ENCODE measurements around the gene CLEC20A. TPM values are rescaled to one million over a fixed set of nuclear protein-coding genes. Genes with fewer than 3 reads are reported as not detected.
A peak's percentile ranks its signal among the peaks of the same experiment; 100 is the strongest.

The CLEC20A gene
- total RNA-seq, 1 experiment from 2014 or later = not detected

GRCh38 chr1:178543290-178543607 lies 46.5 kb upstream of the CLEC20A start:
- intact Hi-C loops (cut with micrococcal nuclease) = loop anchor here (1.0 to 5.0 kb wide), 5 partner anchors 109 to 458 kb away; no protein-coding TSS in a partner anchor
- Histone ChIP-seq H3K27ac (ENCODE audit: low read length) (peak overlapping the region; percentile 93), H3K9me3 (ENCODE audit: low read length) (no peaks in the 10 kb centered on the region), H3K36me3 (ENCODE audit: low read depth, low read length) (peaks cover 3% of the 10 kb centered on the region; the same call in 1 of the 2 replicates), H4K20me1 (ENCODE audit: low read length) (no peaks in the 10 kb centered on the region), H3K27me3 (ENCODE audit: low read length) (no peaks in the 10 kb centered on the region), H3K9me2 (replicated peaks; ENCODE audit: low read length) (no peaks in the 10 kb centered on the region), H3K79me2 (ENCODE audit: low read length) (peaks cover 32% of the 10 kb centered on the region), H3K9ac (ENCODE audit: low read length) (peak overlapping the region; percentile 91), H2AFZ (ENCODE audit: low read length) (peak overlapping the region; percentile 95), H3K4me1 (ENCODE audit: insufficient read depth, low read length) (peaks cover 52% of the 10 kb centered on the region), H3K4me3 (ENCODE audit: low read length) (peak overlapping the region; percentile 85), H3F3A (ENCODE audit: low read length, unreplicated experiment) (no peaks in the 10 kb centered on the region), H3K4me2 (ENCODE audit: low read length) (peak overlapping the region; percentile 89)
- ChIA-PET CTCF (no interaction called here), POLR2A (ENCODE audit: unreplicated experiment) (interaction anchor here (0.5 kb wide), 1 partner anchor 1228 kb away, joined by 3 read pairs; no protein-coding TSS in a partner anchor)
- DNase-seq (no peak), ATAC-seq (peak; percentile 18)
- TF ChIP-seq EZH2phosphoT487 (IDR thresholded peaks at IDR 0.05; ENCODE audit: borderline replicate concordance, low read length) = no peak
- TF ChIP-seq, protein P1, sequence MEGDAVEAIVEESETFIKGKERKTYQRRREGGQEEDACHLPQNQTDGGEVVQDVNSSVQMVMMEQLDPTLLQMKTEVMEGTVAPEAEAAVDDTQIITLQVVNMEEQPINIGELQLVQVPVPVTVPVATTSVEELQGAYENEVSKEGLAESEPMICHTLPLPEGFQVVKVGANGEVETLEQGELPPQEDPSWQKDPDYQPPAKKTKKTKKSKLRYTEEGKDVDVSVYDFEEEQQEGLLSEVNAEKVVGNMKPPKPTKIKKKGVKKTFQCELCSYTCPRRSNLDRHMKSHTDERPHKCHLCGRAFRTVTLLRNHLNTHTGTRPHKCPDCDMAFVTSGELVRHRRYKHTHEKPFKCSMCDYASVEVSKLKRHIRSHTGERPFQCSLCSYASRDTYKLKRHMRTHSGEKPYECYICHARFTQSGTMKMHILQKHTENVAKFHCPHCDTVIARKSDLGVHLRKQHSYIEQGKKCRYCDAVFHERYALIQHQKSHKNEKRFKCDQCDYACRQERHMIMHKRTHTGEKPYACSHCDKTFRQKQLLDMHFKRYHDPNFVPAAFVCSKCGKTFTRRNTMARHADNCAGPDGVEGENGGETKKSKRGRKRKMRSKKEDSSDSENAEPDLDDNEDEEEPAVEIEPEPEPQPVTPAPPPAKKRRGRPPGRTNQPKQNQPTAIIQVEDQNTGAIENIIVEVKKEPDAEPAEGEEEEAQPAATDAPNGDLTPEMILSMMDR (conservative IDR thresholded peaks at IDR 0.05; ENCODE audit: low read depth, low read length) = no peak
- no peak for TF ChIP-seq EZH2 (IDR thresholded peaks at IDR 0.05; ENCODE audit: low read length, unreplicated experiment)
- BruUV-seq (replicated peaks) = TSS peak; percentile 34

GRCh38 chr1:178542554-178543289 lies 46.0 kb upstream of the CLEC20A start:
- intact Hi-C loops (cut with micrococcal nuclease) = loop anchor here (1.0 to 5.0 kb wide), 6 partner anchors 67 to 458 kb away; no protein-coding TSS in a partner anchor
- H3K4me2 ChIP-seq (ENCODE audit: low read length) = peak overlapping the region; percentile 89
- H3F3A ChIP-seq (ENCODE audit: low read length, unreplicated experiment) = peaks cover 3% of the 10 kb centered on the region
- peak overlapping the region; percentile 85 for H3K4me3 ChIP-seq (ENCODE audit: low read length)
- TF ChIP-seq, protein P1 (conservative IDR thresholded peaks at IDR 0.05; ENCODE audit: low read depth, low read length) = peak; percentile 78
- no peak for TF ChIP-seq EZH2 (IDR thresholded peaks at IDR 0.05; ENCODE audit: low read length, unreplicated experiment)
- no peaks in the 10 kb centered on the region for H3K27me3 ChIP-seq (ENCODE audit: low read length)
- ATAC-seq (peak; percentile 68), DNase-seq (peak; percentile 85)
- H3K4me1 ChIP-seq (ENCODE audit: insufficient read depth, low read length) = peaks cover 57% of the 10 kb centered on the region
- H3K9me2 ChIP-seq (replicated peaks; ENCODE audit: low read length) = no peaks in the 10 kb centered on the region
- H4K20me1 ChIP-seq (ENCODE audit: low read length) = no peaks in the 10 kb centered on the region
- no peaks in the 10 kb centered on the region for H3K9me3 ChIP-seq (ENCODE audit: low read length)
- no TSS peak for BruUV-seq (replicated peaks)
- H3K27ac ChIP-seq (ENCODE audit: low read length) = peak overlapping the region; percentile 93
- CTCF ChIA-PET = interaction anchor here (0.6 to 1.0 kb wide), 2 partner anchors 211 to 451 kb away, joined by 3 read pairs; no protein-coding TSS in a partner anchor
- H3K9ac ChIP-seq (ENCODE audit: low read length) = peak overlapping the region; percentile 91
- peaks cover 32% of the 10 kb centered on the region for H3K79me2 ChIP-seq (ENCODE audit: low read length)
- POLR2A ChIA-PET (ENCODE audit: unreplicated experiment) = no interaction called here
- peak overlapping the region; percentile 95 for H2AFZ ChIP-seq (ENCODE audit: low read length)
- H3K36me3 ChIP-seq (ENCODE audit: low read depth, low read length) = peaks cover 3% of the 10 kb centered on the region; the same call in 1 of the 2 replicates

Measured in PC-3 (cell line).